Inflammatory macrophage treated with lipopolysaccharide for 1 hour (primary cell): ENCODE data around the gene NCBP1.

Source experiments
- DNase-seq, 2 donors: peaks; one replicate each; pipeline ENCODE4 v3.0.0-alpha.2; 2020 to 2022

The NCBP1 gene

DNA sequence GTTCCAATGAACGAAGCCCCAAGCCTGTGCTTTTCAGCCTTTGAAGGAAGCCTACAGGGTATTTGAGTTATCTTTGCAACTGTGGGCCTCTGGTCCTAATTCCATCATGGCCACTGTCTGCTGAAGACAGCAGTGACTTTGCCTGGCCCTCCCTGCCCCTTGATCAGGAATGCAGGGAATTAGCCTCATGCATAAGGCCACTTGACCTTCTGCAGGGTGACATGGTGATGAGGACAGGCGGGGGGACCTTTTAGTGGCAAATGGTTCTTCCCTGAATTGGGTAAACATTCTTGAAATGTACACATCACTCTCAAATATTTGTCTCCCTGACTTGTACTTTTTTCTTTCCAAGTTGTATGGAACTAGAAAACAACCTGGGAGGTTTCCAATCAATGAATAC is 88.7 kb downstream of the NCBP1 start:
- no peak for DNase-seq
